ENCODE measurements around the gene C7orf25. TPM values are rescaled to one million over a fixed set of nuclear protein-coding genes. Genes with fewer than 3 reads are reported as not detected.

C7orf25 gene
- 8.4 and 11.3 TPM in 2 replicates for total RNA-seq

GRCh38 chr7:42911454-42912447, at the start of gene C7orf25:
TSS of gene C7orf25 (minus strand) at chr7:42912070. CDS start at chr7:42910900, 1,170 bp downstream.

GRCh38 chr7:42931834-42932651, 20.2 kb upstream of the C7orf25 start, which contains the start of the genes MRPL32 and PSMA2:
TSS of gene MRPL32 (plus strand) at chr7:42932376. CDS start at chr7:42932387, 11 bp downstream.
TSS of gene PSMA2 (minus strand) at chr7:42932174. CDS start at chr7:42932158, 16 bp downstream.

Other genes with a start within 250 kb of the C7orf25 start
- 87.7 and 117 TPM in 2 replicates for gene PSMA2, start 20.1 kb upstream of the C7orf25 start, total RNA-seq
- 54.4 and 72.1 TPM in 2 replicates for gene MRPL32, start 20.3 kb upstream of the C7orf25 start, total RNA-seq
- gene HECW1, start 200.6 kb upstream of the C7orf25 start, total RNA-seq: not detected in 2 replicates